Cardiac muscle cell (in vitro differentiated cells and primary cell): ENCODE results near the gene ARHGAP44. TPM values are rescaled to one million over a fixed set of nuclear protein-coding genes. Genes with fewer than 3 reads are reported as not detected.

Experiments used
- DNase-seq, 2 donors: peaks; one replicate each; pipeline versions ENCODE4 v3.0.0 to v3.0.0-alpha.2; 2010 to 2017; ENCODE audit warnings: low read depth in 1 of 2, low spot score in 1 of 2
- H3K27ac ChIP-seq: fragments of 200-600 bp; sonication (generic); 2 replicates; pipeline ENCODE4 v1.5.1; 2016
- H3K27me3 ChIP-seq: fragments of 200-600 bp; sonication (generic); 2 replicates; pipeline ENCODE4 v1.6.0; 2016; ENCODE audit warnings: control low read depth
- H3K36me3 ChIP-seq: fragments of 200-600 bp; sonication (generic); 2 replicates; pipeline ENCODE4 v1.5.1; 2016; ENCODE audit warnings: control low read depth
- H3K4me1 ChIP-seq: fragments of 200-600 bp; sonication (generic); 2 replicates; pipeline ENCODE4 v1.8.1; 2017; ENCODE audit warnings: low read depth, mild to moderate bottlenecking, mixed run types
- H3K4me3 ChIP-seq: fragments of 200-600 bp; sonication (generic); 2 replicates; pipeline ENCODE4 v1.5.1; 2016; ENCODE audit warnings: mild to moderate bottlenecking
- H3K9me3 ChIP-seq: fragments of 200-600 bp; sonication (generic); 2 replicates; pipeline ENCODE4 v1.5.1; 2017; ENCODE audit warnings: low read depth, mild to moderate bottlenecking, control low read depth
- CTCF ChIP-seq: IDR thresholded peaks from 2 replicates; pipeline ENCODE4 v1.5.1; 2012; ENCODE audit warnings: low read depth, mild to moderate bottlenecking, low read length
- polyA plus RNA-seq: library from polyadenylated mRNA; unstranded; fragments of >200 nt; fragmentation: Nextera tagmentation; extraction: Ambion mirVana; gene quantifications from 2 replicates; pipeline ENCODE4 v1.2.1, GENCODE V29; 2016
- total RNA-seq: library from RNA; depleted of rRNA; stranded (reverse); fragments of >200 nt; gene quantifications from 2 replicates; pipeline ENCODE4 v1.2.3, GENCODE V29; 2016

Gene ARHGAP44
- total and polyA plus RNA-seq, 2 experiments from 2014 or later, result 10.2 to 13.5 TPM

GRCh38 chr17:12883472-12883871 is 94.2 kb downstream of the ARHGAP44 start:
- no peaks in the 10 kb centered on the region for H3K27me3 ChIP-seq
- no peaks in the 10 kb centered on the region for H3K4me1 ChIP-seq
- H3K4me3 ChIP-seq, result no peak overlapping the region
- H3K27ac ChIP-seq, result no peak overlapping the region
- H3K36me3 ChIP-seq, result no peaks in the 10 kb centered on the region
- H3K9me3 ChIP-seq, result no peaks in the 10 kb centered on the region
- DNase-seq, result no peak
- no peak for TF ChIP-seq CTCF

- H3K9me3 ChIP-seq, result no peaks in the 10 kb centered on the region
- no peak overlapping the region for H3K27ac ChIP-seq
- no peaks in the 10 kb centered on the region for H3K4me1 ChIP-seq
- DNase-seq, result no peak
- no peaks in the 10 kb centered on the region for H3K36me3 ChIP-seq
- no peak for TF ChIP-seq CTCF
- H3K4me3 ChIP-seq, result no peak overlapping the region
- H3K27me3 ChIP-seq, result no peaks in the 10 kb centered on the region
Observed at GRCh38 chr17:12887088-12887487, 97.8 kb downstream of the ARHGAP44 start.

- Histone ChIP-seq H3K27me3 (no peaks in the 10 kb centered on the region), H3K4me1 (no peaks in the 10 kb centered on the region), H3K27ac (no peak overlapping the region), H3K9me3 (no peaks in the 10 kb centered on the region), H3K36me3 (no peaks in the 10 kb centered on the region), H3K4me3 (no peak overlapping the region)
- DNase-seq, result no peak
- TF ChIP-seq CTCF, result no peak
Observed at GRCh38 chr17:12896180-12896785, 107.0 kb downstream of the ARHGAP44 start.

- no peak for DNase-seq
- Histone ChIP-seq H3K27ac (no peak overlapping the region), H3K27me3 (no peaks in the 10 kb centered on the region), H3K4me3 (no peak overlapping the region), H3K4me1 (no peaks in the 10 kb centered on the region), H3K9me3 (no peaks in the 10 kb centered on the region), H3K36me3 (no peaks in the 10 kb centered on the region)
- TF ChIP-seq CTCF, result no peak
Observed at GRCh38 chr17:12898110-12898509, 108.8 kb downstream of the ARHGAP44 start.

- no peak for TF ChIP-seq CTCF
- Histone ChIP-seq H3K4me3 (no peak overlapping the region), H3K27me3 (no peaks in the 10 kb centered on the region), H3K27ac (no peak overlapping the region), H3K9me3 (no peaks in the 10 kb centered on the region), H3K4me1 (no peaks in the 10 kb centered on the region), H3K36me3 (no peaks in the 10 kb centered on the region)
- no peak for DNase-seq
Observed at GRCh38 chr17:12899604-12900003, 110.3 kb downstream of the ARHGAP44 start.
